Caco-2 (cell line): Measurements from ENCODE around the gene SERPINH1. TPM values are rescaled to one million over a fixed set of nuclear protein-coding genes. Genes with fewer than 3 reads are reported as not detected.

Experiments
- BruUV-seq: library from RNA; stranded (reverse); fragments of 400-500 nt; replicated peaks from 2 replicates; lab custom pipeline; 2021; lab: Mats Ljungman, UMichigan
- CTCF ChIA-PET: fragments of 300-600 bp; sonication (Branson Sonifier 250); formaldehyde crosslinking; loops from one replicate; lab custom pipeline; 2022; ENCODE audit warnings: antibody characterized with exemption; lab: Charles Lee
- POLR2A ChIA-PET: fragments of 300-600 bp; sonication (Branson Sonifier 250); formaldehyde crosslinking; loops from one replicate; lab custom pipeline; 2022; ENCODE audit warnings: antibody characterized with exemption; lab: Charles Lee
- DNase-seq, 2 experiments: peaks; one replicate each; pipeline versions ENCODE4 v3.0.0 to v3.0.0-alpha.2; 2020 to 2022
- H3K27me3 ChIP-seq: replicated peaks from 2 replicates; pipeline ENCODE4 v1.6.0; 2011; ENCODE audit warnings: low read length; ENCODE audit not compliant: control insufficient read depth, insufficient read depth
- H3K36me3 ChIP-seq: 2 replicates; pipeline ENCODE4 v1.5.1; 2011; ENCODE audit warnings: low read length; ENCODE audit not compliant: control insufficient read depth, insufficient read depth
- H3K4me1 ChIP-seq: fragments of 250-450 bp; sonication (Bioruptor Pico); 2 replicates; pipeline ENCODE4 v1.5.1; 2020; ENCODE audit warnings: mild to moderate bottlenecking
- H3K4me3 ChIP-seq: 2 replicates; pipeline ENCODE4 v1.5.1; 2011; ENCODE audit warnings: low read depth, mild to moderate bottlenecking, control low read depth, low read length
- H3K9me3 ChIP-seq: fragments of 250-450 bp; sonication (Bioruptor Pico); 2 replicates; pipeline ENCODE4 v1.5.1; 2020; ENCODE audit warnings: mild to moderate bottlenecking, moderate library complexity
- H3K27ac Mint-ChIP-seq: one replicate; pipeline ENCODE4 v1.8.0; 2022; ENCODE audit warnings: mixed read lengths; ENCODE audit not compliant: unreplicated experiment
- H3K27me3 Mint-ChIP-seq: one replicate; pipeline ENCODE4 v1.8.0; 2022; ENCODE audit warnings: mixed read lengths; ENCODE audit not compliant: insufficient read depth, unreplicated experiment
- H3K36me3 Mint-ChIP-seq: one replicate; pipeline ENCODE4 v1.8.0; 2022; ENCODE audit warnings: mild to moderate bottlenecking, mixed read lengths; ENCODE audit not compliant: insufficient read depth, unreplicated experiment
- H3K4me1 Mint-ChIP-seq: one replicate; pipeline ENCODE4 v1.8.0; 2022; ENCODE audit warnings: low read depth, mixed read lengths; ENCODE audit not compliant: unreplicated experiment
- H3K4me3 Mint-ChIP-seq: one replicate; pipeline ENCODE4 v1.8.0; 2022; ENCODE audit warnings: mild to moderate bottlenecking, moderate library complexity, mixed read lengths; ENCODE audit not compliant: unreplicated experiment
- H3K9me3 Mint-ChIP-seq: one replicate; pipeline ENCODE4 v1.8.0; 2022; ENCODE audit warnings: mixed read lengths; ENCODE audit not compliant: unreplicated experiment
- intact Hi-C: fragments of 100-400 bp; cut with micrococcal nuclease; formaldehyde crosslinking; loops from one replicate; pipeline ENCODE4 v1.10.0; 2022; ENCODE audit not compliant: unreplicated experiment
- total RNA-seq: library from RNA; stranded (reverse); gene quantifications from 2 replicates; pipeline ENCODE4 v1.2.3, GENCODE V29; 2022
- TF ChIP-seq, protein P1 (sequence below), 2 experiments: fragments of 200-600 bp in 1 of 2; IDR thresholded peaks; 1 replicate in 1 of 2; 2 replicates in 1 of 2; pipeline versions ENCODE4 v1.5.1 to v1.8.0; 2011 to 2022; ENCODE audit warnings: antibody characterized with exemption in 1 of 2, control low read depth in 1 of 2, inconsistent platforms in 1 of 2, low read depth in 1 of 2, low read length in 1 of 2, mild to moderate bottlenecking in 1 of 2, moderate library complexity in 1 of 2; ENCODE audit not compliant: insufficient read depth in 1 of 2, severe bottlenecking in 1 of 2, unreplicated experiment in 1 of 2

Gene SERPINH1
- total RNA-seq, 1 experiment from 2014 or later = 481 TPM

DNA sequence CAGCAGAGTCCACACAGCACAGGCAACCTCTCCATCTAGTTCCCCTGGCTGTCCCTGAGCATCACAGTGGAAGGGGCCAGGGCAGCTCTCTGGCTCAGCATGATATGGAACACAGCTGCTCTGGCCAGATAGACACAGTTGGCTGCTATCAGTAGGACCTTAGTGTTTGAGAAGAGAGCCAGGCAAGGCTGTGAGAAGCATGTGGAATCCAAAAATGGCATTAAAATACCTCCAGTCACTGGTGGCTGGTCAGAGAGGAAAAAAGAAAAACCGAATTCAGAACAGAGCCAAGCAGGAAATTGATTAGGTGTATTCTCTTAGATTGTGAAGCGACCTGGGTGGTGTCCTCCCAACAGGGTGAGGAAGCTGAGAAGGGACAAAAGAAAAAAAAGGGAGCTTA lies 27.9 kb downstream of the SERPINH1 start:
- ChIA-PET CTCF (no interaction called here), POLR2A (no interaction called here)
- Mint-ChIP-seq H3K4me1 (peaks cover 30% of the 10 kb centered on the region), H3K27ac (no peak overlapping the region), H3K36me3 (peaks cover 12% of the 10 kb centered on the region), H3K9me3 (no peaks in the 10 kb centered on the region), H3K4me3 (no peak overlapping the region), H3K27me3 (no peaks in the 10 kb centered on the region)
- Histone ChIP-seq H3K9me3 (no peaks in the 10 kb centered on the region), H3K36me3 (no peaks in the 10 kb centered on the region), H3K4me1 (peaks cover 31% of the 10 kb centered on the region), H3K27me3 (no peaks in the 10 kb centered on the region), H3K4me3 (no peak overlapping the region)
- intact Hi-C loops = no loop called here
- TF ChIP-seq, protein P1, sequence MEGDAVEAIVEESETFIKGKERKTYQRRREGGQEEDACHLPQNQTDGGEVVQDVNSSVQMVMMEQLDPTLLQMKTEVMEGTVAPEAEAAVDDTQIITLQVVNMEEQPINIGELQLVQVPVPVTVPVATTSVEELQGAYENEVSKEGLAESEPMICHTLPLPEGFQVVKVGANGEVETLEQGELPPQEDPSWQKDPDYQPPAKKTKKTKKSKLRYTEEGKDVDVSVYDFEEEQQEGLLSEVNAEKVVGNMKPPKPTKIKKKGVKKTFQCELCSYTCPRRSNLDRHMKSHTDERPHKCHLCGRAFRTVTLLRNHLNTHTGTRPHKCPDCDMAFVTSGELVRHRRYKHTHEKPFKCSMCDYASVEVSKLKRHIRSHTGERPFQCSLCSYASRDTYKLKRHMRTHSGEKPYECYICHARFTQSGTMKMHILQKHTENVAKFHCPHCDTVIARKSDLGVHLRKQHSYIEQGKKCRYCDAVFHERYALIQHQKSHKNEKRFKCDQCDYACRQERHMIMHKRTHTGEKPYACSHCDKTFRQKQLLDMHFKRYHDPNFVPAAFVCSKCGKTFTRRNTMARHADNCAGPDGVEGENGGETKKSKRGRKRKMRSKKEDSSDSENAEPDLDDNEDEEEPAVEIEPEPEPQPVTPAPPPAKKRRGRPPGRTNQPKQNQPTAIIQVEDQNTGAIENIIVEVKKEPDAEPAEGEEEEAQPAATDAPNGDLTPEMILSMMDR (IDR thresholded peaks at IDR 0.05; ENCODE audit: insufficient read depth in 1 of 2, low read depth in 1 of 2, low read length in 1 of 2, severe bottlenecking in 1 of 2, unreplicated experiment in 1 of 2) = no peak
- DNase-seq = no peak
- no TSS peak for BruUV-seq

DNA sequence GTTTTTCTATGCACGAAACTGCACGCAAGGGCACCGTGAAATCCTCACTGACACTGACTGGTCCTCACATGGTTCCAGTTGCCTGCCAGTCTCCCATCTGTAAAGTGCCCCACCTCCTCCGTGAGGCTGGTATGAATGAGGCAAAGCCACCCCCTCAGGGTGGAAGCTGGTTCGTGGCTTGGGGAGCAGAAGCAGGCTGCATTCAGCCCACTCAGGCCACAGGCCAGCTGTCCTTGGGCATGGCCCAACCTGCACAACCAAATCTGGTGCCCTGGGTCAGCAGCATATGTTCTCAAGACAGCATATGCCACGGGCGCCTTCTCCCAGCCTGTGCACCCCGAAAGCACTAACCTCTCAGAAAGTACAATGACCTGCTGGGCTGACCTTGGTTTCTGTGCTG lies 29.3 kb downstream of the SERPINH1 start:
- CTCF ChIA-PET = no interaction called here

DNA sequence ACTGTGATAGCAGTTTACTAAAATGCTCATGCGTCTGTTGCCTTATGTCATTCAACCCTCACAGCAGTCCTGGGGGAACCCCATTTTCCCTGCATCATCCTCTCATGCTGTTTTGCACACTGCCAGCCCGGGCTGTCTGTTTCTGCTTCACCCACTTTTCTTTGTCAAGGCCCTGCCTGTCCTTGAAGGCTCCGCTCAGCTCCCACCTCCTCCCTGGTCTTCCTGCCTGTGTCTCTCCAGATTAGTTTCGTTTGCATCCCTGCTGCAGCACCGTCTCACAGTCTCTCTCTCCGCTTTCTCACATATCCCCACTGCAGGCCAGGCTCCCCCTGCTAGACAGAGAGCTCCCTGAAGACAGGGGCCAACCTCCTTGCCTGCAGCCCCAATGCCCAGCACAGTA lies 29.9 kb downstream of the SERPINH1 start:
- no peak overlapping the region for H3K4me3 ChIP-seq
- peaks cover 31% of the 10 kb centered on the region for H3K4me1 ChIP-seq
- ChIA-PET CTCF (interaction anchor here (0.8 to 1.1 kb wide), 3 partner anchors 8 to 106 kb away, joined by 3 to 5 read pairs (median 4); no protein-coding TSS in a partner anchor), POLR2A (no interaction called here)
- peaks cover 9% of the 10 kb centered on the region for H3K36me3 Mint-ChIP-seq
- no peaks in the 10 kb centered on the region for H3K36me3 ChIP-seq
- no peaks in the 10 kb centered on the region for H3K9me3 Mint-ChIP-seq
- DNase-seq = no peak
- H3K27me3 Mint-ChIP-seq = no peaks in the 10 kb centered on the region
- intact Hi-C loops = loop anchor here (1.0 to 2.0 kb wide), 2 partner anchors 39 to 45 kb away; no protein-coding TSS in a partner anchor
- no TSS peak for BruUV-seq
- no peaks in the 10 kb centered on the region for H3K9me3 ChIP-seq
- TF ChIP-seq, protein P1 (IDR thresholded peaks at IDR 0.05; ENCODE audit: insufficient read depth in 1 of 2, low read depth in 1 of 2, low read length in 1 of 2, severe bottlenecking in 1 of 2, unreplicated experiment in 1 of 2) = no peak
- H3K4me1 Mint-ChIP-seq = peaks cover 26% of the 10 kb centered on the region
- no peaks in the 10 kb centered on the region for H3K27me3 ChIP-seq
- peak overlapping the region; percentile 11 for H3K27ac Mint-ChIP-seq
- H3K4me3 Mint-ChIP-seq = no peak overlapping the region

More for the DNA sequence above, 29.3 kb downstream of the SERPINH1 start:
- Histone ChIP-seq H3K4me3 (no peak overlapping the region), H3K36me3 (no peaks in the 10 kb centered on the region), H3K9me3 (no peaks in the 10 kb centered on the region), H3K4me1 (peaks cover 31% of the 10 kb centered on the region), H3K27me3 (no peaks in the 10 kb centered on the region)
- TF ChIP-seq, protein P1 (IDR thresholded peaks at IDR 0.05; ENCODE audit: insufficient read depth in 1 of 2, low read depth in 1 of 2, low read length in 1 of 2, severe bottlenecking in 1 of 2, unreplicated experiment in 1 of 2) = no peak
- H3K36me3 Mint-ChIP-seq = peaks cover 12% of the 10 kb centered on the region
- DNase-seq = no peak
- H3K27me3 Mint-ChIP-seq = no peaks in the 10 kb centered on the region
- peaks cover 26% of the 10 kb centered on the region for H3K4me1 Mint-ChIP-seq
- intact Hi-C loops = no loop called here
- no peak overlapping the region for H3K27ac Mint-ChIP-seq
- POLR2A ChIA-PET = interaction anchor here (0.6 kb wide), 1 partner anchor 77 kb away, joined by 4 read pairs; the partner anchor contains the start of gene MAP6
- H3K4me3 Mint-ChIP-seq = no peak overlapping the region
- no peaks in the 10 kb centered on the region for H3K9me3 Mint-ChIP-seq
- BruUV-seq = no TSS peak
